GM12878 (cell line): ENCODE measurements around the gene CDC20B. TPM values are rescaled to one million over a fixed set of nuclear protein-coding genes. Genes with fewer than 3 reads are reported as not detected.
A peak's percentile ranks its signal among the peaks of the same experiment; 100 is the strongest.

Experiments used
- ATAC-seq: fragments of 200-7000 bp; cut with Tn5 transposase; 3 replicates; pipeline ENCODE4 v1.9.1; 2020; ENCODE audit warnings: mild to moderate bottlenecking, moderate library complexity
- Bru-seq: library from RNA; stranded (reverse); fragments of 400-500 nt; gene quantifications from one replicate; lab custom pipeline; 2021; lab: Mats Ljungman, UMichigan
- BruChase-seq, 2 experiments: library from RNA; stranded (reverse); fragments of 400-500 nt; gene quantifications; one replicate each; lab custom pipeline; 2021; lab: Mats Ljungman, UMichigan
- BruUV-seq: library from RNA; stranded (reverse); fragments of 400-500 nt; replicated peaks from 2 replicates; lab custom pipeline; 2021; lab: Mats Ljungman, UMichigan
- CTCF ChIA-PET: fragments of 300-600 bp; sonication (Branson Sonifier 250); formaldehyde crosslinking; extraction: SDS; loops from one replicate; lab custom pipeline; 2021; ENCODE audit warnings: inconsistent platforms; lab: Yijun Ruan, JAX
- POLR2A ChIA-PET: fragments of 350-600 bp; formaldehyde crosslinking; extraction: SDS; loops from one replicate; lab custom pipeline; 2021; ENCODE audit warnings: inconsistent platforms; lab: Charles Lee
- RAD21 ChIA-PET: fragments of 300-600 bp; sonication (Branson Sonifier 250); formaldehyde crosslinking; loops from one replicate; lab custom pipeline; 2023; ENCODE audit warnings: antibody characterized with exemption; ENCODE audit not compliant: unreplicated experiment; lab: Charles Lee
- SMC1A ChIA-PET: fragments of 300-600 bp; sonication (Branson Sonifier 250); formaldehyde crosslinking; loops from one replicate; lab custom pipeline; 2023; ENCODE audit not compliant: unreplicated experiment, uncharacterized antibody; lab: Charles Lee
- DNase-seq: peaks from one replicate; pipeline ENCODE4 v3.0.0-alpha.2; 2011; ENCODE audit warnings: low read depth, low spot score
- FAIRE-seq: peaks from 3 replicates; lab custom pipeline; 2011; peaks lifted over from hg19 to GRCh38; lab: Jason Lieb, UNC
- H2AFZ ChIP-seq: 2 replicates; pipeline ENCODE4 v1.6.0; 2011; ENCODE audit warnings: low read depth, low read length, control low read depth; ENCODE audit not compliant: control insufficient read depth
- H3K27ac ChIP-seq: 2 replicates; pipeline ENCODE4 v1.5.1; 2011; ENCODE audit warnings: control low read depth; ENCODE audit not compliant: control insufficient read depth, insufficient read depth
- H3K27me3 ChIP-seq, 2 experiments: replicated peaks in 1 of 2; 2 replicates each; pipeline versions ENCODE4 v1.6.0 to v1.6.1; 2011; ENCODE audit warnings: low read length in 1 of 2; ENCODE audit not compliant: control insufficient read depth in 2 of 2, insufficient read depth in 2 of 2
- H3K36me3 ChIP-seq, 2 experiments: 2 replicates each; pipeline ENCODE4 v1.5.1; 2011; ENCODE audit warnings: low read length in 1 of 2; ENCODE audit not compliant: control insufficient read depth in 2 of 2, insufficient read depth in 2 of 2
- H3K4me1 ChIP-seq: 2 replicates; pipeline ENCODE4 v1.6.1; 2011; ENCODE audit warnings: mild to moderate bottlenecking, low read length, moderate library complexity, mixed read lengths; ENCODE audit not compliant: control insufficient read depth, insufficient read depth
- H3K4me2 ChIP-seq: 2 replicates; pipeline ENCODE4 v1.6.0; 2011; ENCODE audit warnings: control low read depth; ENCODE audit not compliant: control insufficient read depth, insufficient read depth
- H3K4me3 ChIP-seq: fragments of 200-600 bp; sonication (generic); 2 replicates; pipeline ENCODE4 v1.5.1; 2016
- H3K79me2 ChIP-seq: 2 replicates; pipeline ENCODE4 v1.6.0; 2011; ENCODE audit warnings: low read length; ENCODE audit not compliant: control insufficient read depth, insufficient read depth
- H3K9ac ChIP-seq: 2 replicates; pipeline ENCODE4 v1.8.0; 2011; ENCODE audit warnings: low read length, control low read depth, mixed read lengths; ENCODE audit not compliant: control insufficient read depth, insufficient read depth
- H3K9me3 ChIP-seq: replicated peaks from 3 replicates; pipeline ENCODE4 v1.5.1; 2011; ENCODE audit warnings: mild to moderate bottlenecking, low read length; ENCODE audit not compliant: control insufficient read depth, insufficient read depth
- H4K20me1 ChIP-seq: 2 replicates; pipeline ENCODE4 v1.6.0; 2011; ENCODE audit not compliant: control insufficient read depth, insufficient read depth
- ATF2 ChIP-seq: IDR thresholded peaks from 2 replicates; pipeline ENCODE4 v1.6.1; 2012; ENCODE audit warnings: low read length, inconsistent platforms
- ETV6 ChIP-seq, 2 experiments: fragments of 450-650 bp in 1 of 2; IDR thresholded peaks in 1 of 2; conservative IDR thresholded peaks in 1 of 2; 2 replicates each; pipeline ENCODE4 v1.6.1; 2014; ENCODE audit warnings: antibody characterized with exemption in 1 of 2, borderline replicate concordance in 1 of 2, low read depth in 1 of 2, mild to moderate bottlenecking in 1 of 2, moderate library complexity in 1 of 2
- GATAD2B ChIP-seq: fragments of 450-650 bp; conservative IDR thresholded peaks from 2 replicates; pipeline ENCODE4 v1.6.1; 2017; ENCODE audit warnings: low read depth, mild to moderate bottlenecking, moderate library complexity
- MEF2B ChIP-seq: fragments of 450-650 bp; IDR thresholded peaks from 2 replicates; pipeline ENCODE4 v1.6.1; 2018; ENCODE audit warnings: mild to moderate bottlenecking, moderate library complexity; ENCODE audit not compliant: partially characterized antibody, poor library complexity, severe bottlenecking
- MYB ChIP-seq: fragments of 150-350 bp; IDR thresholded peaks from 2 replicates; pipeline ENCODE4 v1.6.1; 2014; ENCODE audit warnings: mild to moderate bottlenecking, low read depth, low read length, borderline replicate concordance
- NFXL1 ChIP-seq: fragments of 450-650 bp; IDR thresholded peaks from 2 replicates; pipeline ENCODE4 v1.6.1; 2017; ENCODE audit warnings: antibody characterized with exemption, mild to moderate bottlenecking, borderline replicate concordance
- NFYB ChIP-seq: IDR thresholded peaks from 2 replicates; pipeline ENCODE4 v1.6.1; 2011; ENCODE audit warnings: low read depth, mild to moderate bottlenecking, low read length, improper control_type of control experiment, moderate library complexity; ENCODE audit not compliant: insufficient read depth
- POLR2AphosphoS5 ChIP-seq: IDR thresholded peaks from 2 replicates; pipeline ENCODE4 v1.6.1; 2011; ENCODE audit warnings: mild to moderate bottlenecking, low read length, inconsistent platforms
- RFX5 ChIP-seq: IDR thresholded peaks from 2 replicates; pipeline ENCODE4 v1.6.1; 2011; ENCODE audit warnings: low read depth, low read length, improper control_type of control experiment
- SMC3 ChIP-seq: IDR thresholded peaks from 2 replicates; pipeline ENCODE4 v1.6.1; 2011; ENCODE audit warnings: low read length, improper control_type of control experiment, borderline replicate concordance
- SREBF1 ChIP-seq: IDR thresholded peaks from 2 replicates; pipeline ENCODE4 v1.6.1; 2012; ENCODE audit warnings: mild to moderate bottlenecking, low read length
- TCF3 ChIP-seq: IDR thresholded peaks from 2 replicates; pipeline ENCODE4 v1.6.1; 2012; ENCODE audit warnings: low read depth, mild to moderate bottlenecking, low read length, borderline replicate concordance; ENCODE audit not compliant: insufficient read depth
- ZBTB11 ChIP-seq: fragments of 450-650 bp; formaldehyde crosslinking; IDR thresholded peaks from 2 replicates; pipeline ENCODE4 v1.5.0; 2022; ENCODE audit warnings: mild to moderate bottlenecking, missing genetic modification characterization
- WGBS: methylation state at CpG from one replicate; pipeline ENCODE4 v1.1.6; 2016; ENCODE audit warnings: low lambda C conversion rate; ENCODE audit not compliant: insufficient replicate concordance, insufficient coverage; ENCODE audit errors: missing lambda C conversion rate; 5-methylcytosine and 5-hydroxymethylcytosine counted together
- in situ Hi-C: fragments of 300-500 bp; cut with MboI; formaldehyde crosslinking; loops from 9 replicates; pipeline ENCODE4 v1.14.3; 2018; ENCODE audit warnings: mixed read lengths
- intact Hi-C: fragments of 100-400 bp; cut with micrococcal nuclease; formaldehyde crosslinking; loops from one replicate; pipeline ENCODE4 v1.14.2; 2022; ENCODE audit not compliant: unreplicated experiment
- long read RNA-seq, 2 experiments: library from polyadenylated mRNA; unstranded; transcript quantifications; one replicate each; pipeline ENCODE4 v2.0.0, GENCODE V29; 2019 to 2020
- polyA minus RNA-seq, 3 experiments: library from RNA; depleted of rRNA, polyadenylated mRNA; stranded (reverse); fragments of >200 nt; gene quantifications; 2 replicates each; pipeline ENCODE4 v1.2.3, GENCODE V29; 2011
- polyA plus RNA-seq, 11 experiments: library from polyadenylated mRNA; depleted of rRNA in 4 of 11; unstranded in 6 of 11; stranded (reverse) in 5 of 11; fragments of >200 nt; fragmentation: Nextera tagmentation in 4 of 11; fragmentation: Illumina TruSeq in 1 of 11; extraction: Ambion mirVana in 4 of 11; extraction: Trizol in 1 of 11; gene quantifications; 1 replicate in 1 of 11; 2 replicates in 10 of 11; pipeline versions ENCODE4 v1.2.1 to v1.2.3, GENCODE V29; 2011 to 2016; ENCODE audit warnings: inconsistent platforms in 2 of 11, missing spikeins in 2 of 11, low read depth in 1 of 11
- total RNA-seq, 4 experiments: library from RNA; depleted of rRNA in 3 of 4; stranded (reverse); fragments of >200 nt in 3 of 4; fragmentation: Illumina TruSeq in 1 of 4; extraction: Trizol in 1 of 4; gene quantifications; 2 replicates each; pipeline versions ENCODE4 v1.2.1 to v1.2.3, GENCODE V29; 2013 to 2021

Gene CDC20B
- total RNA-seq (2013; cell fraction: nucleolus; rRNA removed), result not detected in 2 replicates
- not detected in 2 replicates for total RNA-seq (2014; rRNA removed)
- total RNA-seq (2014; rRNA removed; fragmentation: Illumina TruSeq; extraction: Trizol), result not detected in 2 replicates
- total RNA-seq (2021), result not detected in 2 replicates
- polyA plus RNA-seq (2011; ENCODE audit: low read depth), result not detected
- polyA plus RNA-seq (2011; rRNA removed), result 0.11 TPM in 1 of 2 replicates, not detected in the other
- polyA plus RNA-seq (2011; cell fraction: cytosol; rRNA removed), result 0.03 TPM in 1 of 2 replicates, not detected in the other
- 0.04 and 0.16 TPM in 2 replicates for polyA plus RNA-seq (2011; cell fraction: nucleus; rRNA removed)
- polyA plus RNA-seq (2012), result not detected in 2 replicates
- polyA plus RNA-seq (2014; fragmentation: Illumina TruSeq; extraction: Trizol), result not detected in 2 replicates
- not detected for polyA plus RNA-seq (2014; fragmentation: Nextera tagmentation; extraction: Ambion mirVana)
- not detected in 2 replicates for polyA plus RNA-seq (2014; rRNA removed)
- polyA plus RNA-seq (2016; fragmentation: Nextera tagmentation; extraction: Ambion mirVana), result under 1 TPM in 1 of 2 experiments, not detected in 1; 0.05 TPM
- polyA minus RNA-seq (2011; rRNA and poly(A)+ RNA removed), result not detected in 2 replicates
- not detected in 2 replicates for polyA minus RNA-seq (2011; cell fraction: cytosol; rRNA and poly(A)+ RNA removed)
- not detected in 2 replicates for polyA minus RNA-seq (2011; cell fraction: nucleus; rRNA and poly(A)+ RNA removed)
- percentile 13 among the genes with signal in this experiment for Bru-seq, nascent RNA
- percentile 11 among the genes with signal in this experiment for BruChase-seq, experiment 1, labeled RNA remaining after a 6-hour chase
- BruChase-seq, experiment 2, labeled RNA remaining after a 2-hour chase, result percentile 12 among the genes with signal in this experiment
- long read RNA-seq, experiment 1, result 0 reads
- long read RNA-seq, experiment 2, result 0 reads

GRCh38 chr5:55172937-55173686, at the start of gene CDC20B:
CDC20B (minus strand) TSS chr5:55173177; CDS start chr5:55173000, 177 bp downstream.
- no peaks in the 10 kb centered on the region for H4K20me1 ChIP-seq
- H2AFZ ChIP-seq, result peak within 1 kb of the TSS; percentile 72
- FAIRE-seq, result no peak
- POLR2A ChIA-PET, result interaction anchor here (0.7 kb wide), 1 partner anchor 21 kb away, joined by 6 read pairs; no protein-coding TSS in a partner anchor
- no TSS peak for BruUV-seq
- no peaks in the 10 kb centered on the region for H3K79me2 ChIP-seq
- in situ Hi-C loops, result loop anchor here (5.0 to 10.0 kb wide), 2 partner anchors 514 to 1022 kb away; no protein-coding TSS in a partner anchor
- H3K27me3 ChIP-seq, result peaks cover 3 to 22% of the 10 kb centered on the region in 2 experiments; a peak in 3 of 4 replicates
- SMC1A ChIA-PET, result interaction anchor here (1.1 kb wide), 2 partner anchors 11 to 60 kb away, joined by 3 to 5 read pairs; partner anchors contain the start of gene CCNO
- intact Hi-C loops, result loop anchor here (2.0 to 10.0 kb wide), 5 partner anchors 84 to 1092 kb away; partner anchors contain the start of genes DHX29 and MTREX
- CTCF ChIA-PET, result interaction anchor here (1.0 to 3.1 kb wide), 8 partner anchors 9 to 1027 kb away, joined by 3 to 23 read pairs (median 4); partner anchors contain the start of gene GPX8
- peaks cover 9% of the 10 kb centered on the region for H3K4me1 ChIP-seq
- DNase-seq, result no peak
- no peak within 1 kb of the TSS for H3K27ac ChIP-seq
- H3K4me3 ChIP-seq, result peak within 1 kb of the TSS; percentile 69
- RAD21 ChIA-PET, result interaction anchor here (1.2 kb wide), 1 partner anchor 519 kb away, joined by 9 read pairs; no protein-coding TSS in a partner anchor
- peak within 1 kb of the TSS; percentile 99 for H3K4me2 ChIP-seq
- H3K9ac ChIP-seq, result no peak within 1 kb of the TSS
- WGBS, result 3% methylated on average over 45 of the region's 69 CpGs
- H3K9me3 ChIP-seq, result no peaks in the 10 kb centered on the region; the same call in 2 of the 3 replicates
- no peaks in the 10 kb centered on the region for H3K36me3 ChIP-seq
- peak; percentile 95 for ATAC-seq
- no peak for TF ChIP-seq RFX5
- TF ChIP-seq SMC3, result no peak
- TF ChIP-seq ZBTB11 (CRISPR knock-in tag), result no peak
- TF ChIP-seq TCF3, result no peak
- TF ChIP-seq NFXL1, result no peak
- no peak for TF ChIP-seq MYB
- no peak for TF ChIP-seq ETV6 (conservative IDR thresholded peaks at IDR 0.05 in 1 of 2, IDR thresholded peaks at IDR 0.05 in 1 of 2; ENCODE audit: borderline replicate concordance in 1 of 2, low read depth in 1 of 2)
- TF ChIP-seq POLR2AphosphoS5, result no peak
- TF ChIP-seq MEF2B, result peak; percentile 66
- TF ChIP-seq NFYB, result peak; percentile 69; the same call in 1 of the 2 replicates
- TF ChIP-seq GATAD2B, result 0 out of 2 replicates have a peak, but pooled peaks have one; percentile 34
- TF ChIP-seq SREBF1, result no peak
- TF ChIP-seq ATF2, result no peak
